HepG2 (cell line): ENCODE results near the gene BARX1. TPM values are rescaled to one million over a fixed set of nuclear protein-coding genes. Genes with fewer than 3 reads are reported as not detected.

Source experiments
- ATAC-seq: fragments of 200-7000 bp; cut with Tn5 transposase; 3 replicates; pipeline ENCODE4 v1.9.1; 2020; ENCODE audit warnings: mild to moderate bottlenecking, moderate library complexity
- BruUV-seq: library from RNA; stranded (reverse); fragments of 400-500 nt; replicated peaks from 2 replicates; lab custom pipeline; 2021; lab: Mats Ljungman, UMichigan
- CTCF ChIA-PET: fragments of 300-600 bp; formaldehyde crosslinking; extraction: SDS; loops from one replicate; lab custom pipeline; 2021; ENCODE audit warnings: low total read pairs, inconsistent platforms, low intra/inter-chr PET ratio; lab: Yijun Ruan, JAX
- POLR2A ChIA-PET: fragments of 350-600 bp; sonication (Branson Sonifier 250); formaldehyde crosslinking; loops from one replicate; lab custom pipeline; 2020; ENCODE audit warnings: antibody characterized with exemption, inconsistent platforms; lab: Yijun Ruan, JAX
- DNase-seq: peaks from one replicate; pipeline ENCODE4 v3.0.0-alpha.2; 2015; ENCODE audit warnings: low spot score
- FAIRE-seq: peaks from 3 replicates; lab custom pipeline; 2011; peaks lifted over from hg19 to GRCh38; lab: Jason Lieb, UNC
- H2AFZ ChIP-seq: one replicate; pipeline ENCODE4 v1.6.1; 2011; ENCODE audit warnings: low read length, inconsistent platforms
- H3K27ac ChIP-seq: fragments of 300-600 bp; 3 replicates; pipeline ENCODE4 v1.8.0; 2011; ENCODE audit warnings: mixed run types, mild to moderate bottlenecking, mixed read lengths, low read length, inconsistent platforms; ENCODE audit not compliant: insufficient read depth; ENCODE audit errors: extremely low read length
- H3K27me3 ChIP-seq, 2 experiments: fragments of 200-600 bp in 1 of 2; 2 replicates in 1 of 2; 3 replicates in 1 of 2; pipeline versions ENCODE4 v1.6.0 to v1.8.0; 2011; ENCODE audit warnings: low read length in 2 of 2, mild to moderate bottlenecking in 2 of 2, moderate library complexity in 2 of 2, inconsistent platforms in 1 of 2; ENCODE audit not compliant: insufficient read depth in 2 of 2, control insufficient read depth in 1 of 2
- H3K36me3 ChIP-seq, 2 experiments: fragments of 200-600 bp in 1 of 2; replicated peaks in 1 of 2; 2 replicates in 1 of 2; 3 replicates in 1 of 2; pipeline versions ENCODE4 v1.5.1 to v1.8.0; 2011; ENCODE audit warnings: low read length in 2 of 2, inconsistent platforms in 1 of 2; ENCODE audit not compliant: insufficient read depth in 2 of 2, control insufficient read depth in 1 of 2
- H3K4me1 ChIP-seq: 2 replicates; pipeline ENCODE4 v1.5.1; 2012; ENCODE audit warnings: low read length, inconsistent platforms; ENCODE audit not compliant: insufficient read depth
- H3K4me2 ChIP-seq: 2 replicates; pipeline ENCODE4 v1.6.0; 2011; ENCODE audit warnings: low read depth, low read length, inconsistent platforms
- H3K4me3 ChIP-seq, 3 experiments: fragments of 200-600 bp in 1 of 3; sonication (generic), shearing (Covaris generic) in 1 of 3; replicated peaks in 1 of 3; 2 replicates each; pipeline ENCODE4 v1.5.1; 2011 to 2016; ENCODE audit warnings: low read length in 3 of 3, inconsistent platforms in 2 of 3, low read depth in 2 of 3, mild to moderate bottlenecking in 2 of 3, control low read depth in 1 of 3, mixed read lengths in 1 of 3; ENCODE audit not compliant: insufficient read depth in 1 of 3
- H3K79me2 ChIP-seq: one replicate; pipeline ENCODE4 v1.6.1; 2011; ENCODE audit warnings: low read length, inconsistent platforms; ENCODE audit not compliant: insufficient read depth
- H3K9ac ChIP-seq: 2 replicates; pipeline ENCODE4 v1.6.0; 2011; ENCODE audit warnings: mild to moderate bottlenecking, low read depth, low read length, inconsistent platforms; ENCODE audit not compliant: insufficient read depth
- H3K9me3 ChIP-seq: 2 replicates; pipeline ENCODE4 v1.5.1; 2012; ENCODE audit warnings: mild to moderate bottlenecking, low read length
- H4K20me1 ChIP-seq: 2 replicates; pipeline ENCODE4 v1.6.0; 2011; ENCODE audit warnings: inconsistent platforms, mild to moderate bottlenecking, low read length, moderate library complexity; ENCODE audit not compliant: insufficient read depth
- BRF2 ChIP-seq: sonication (generic); formaldehyde crosslinking; IDR thresholded peaks from 2 replicates; pipeline ENCODE4 v1.8.1; 2022; ENCODE audit warnings: mild to moderate bottlenecking, missing genetic modification reagents
- CC2D1A ChIP-seq: sonication (generic); formaldehyde crosslinking; IDR thresholded peaks from 2 replicates; pipeline ENCODE4 v1.8.1; 2023; ENCODE audit warnings: mild to moderate bottlenecking, missing genetic modification reagents
- GATAD2A ChIP-seq: IDR thresholded peaks from 2 replicates; pipeline ENCODE4 v1.6.1; 2016
- SSRP1 ChIP-seq: IDR thresholded peaks from 2 replicates; pipeline ENCODE4 v1.6.1; 2016; ENCODE audit warnings: control low read depth
- SUZ12 ChIP-seq: fragments of 150-350 bp; IDR thresholded peaks from 2 replicates; pipeline ENCODE4 v1.6.1; 2014; ENCODE audit warnings: low read depth, low read length
- ZBTB37 ChIP-seq: sonication (generic); formaldehyde crosslinking; IDR thresholded peaks from 2 replicates; pipeline ENCODE4 v1.4.0; 2020; ENCODE audit warnings: mild to moderate bottlenecking, missing genetic modification reagents
- ZMYM4 ChIP-seq: sonication (generic); formaldehyde crosslinking; IDR thresholded peaks from 2 replicates; pipeline ENCODE4 v1.8.1; 2023; ENCODE audit warnings: mild to moderate bottlenecking, missing genetic modification reagents
- ZNF614 ChIP-seq: IDR thresholded peaks from 2 replicates; pipeline ENCODE4 v1.6.1; 2018; ENCODE audit warnings: missing biosample characterization, missing genetic modification reagents, inconsistent platforms, borderline replicate concordance
- WGBS: methylation state at CpG from one replicate; pipeline ENCODE4 v1.1.6; 2017; ENCODE audit warnings: low lambda C conversion rate; 5-methylcytosine and 5-hydroxymethylcytosine counted together
- in situ Hi-C: cut with HindIII; loops from 2 replicates; pipeline ENCODE4 v1.10.0; 2017; ENCODE audit warnings: low pct_unique_long_range_greater_than_20kb; ENCODE audit not compliant: extremely low pct_ligation_motif_present
- intact Hi-C: fragments of 100-400 bp; cut with micrococcal nuclease; formaldehyde crosslinking; loops from one replicate; pipeline ENCODE4 v1.10.0; 2022; ENCODE audit not compliant: unreplicated experiment
- polyA plus RNA-seq, 8 experiments: library from polyadenylated mRNA; depleted of rRNA in 3 of 8; stranded (reverse) in 7 of 8; unstranded in 1 of 8; fragments of >200 nt; fragmentation: Illumina TruSeq in 4 of 8; extraction: Trizol in 4 of 8; gene quantifications; 2 replicates each; pipeline versions ENCODE4 v1.2.1 to v1.2.3, GENCODE V29; 2011 to 2016; ENCODE audit warnings: low read depth in 4 of 8, missing spikeins in 1 of 8, mixed read lengths in 1 of 8; ENCODE audit not compliant: insufficient read depth in 1 of 8
- total RNA-seq, 5 experiments: library from RNA; depleted of rRNA; stranded (reverse); fragments of >200 nt; fragmentation: Illumina TruSeq; extraction: Trizol; gene quantifications; 2 replicates each; pipeline ENCODE4 v1.2.3, GENCODE V29; 2016; ENCODE audit warnings: low read depth in 1 of 5

BARX1 gene
- total and polyA plus RNA-seq, 2 of the 13 experiments (the other 11 are each of a cell fraction or from before 2014, with no cell fraction given), result not detected

DNA sequence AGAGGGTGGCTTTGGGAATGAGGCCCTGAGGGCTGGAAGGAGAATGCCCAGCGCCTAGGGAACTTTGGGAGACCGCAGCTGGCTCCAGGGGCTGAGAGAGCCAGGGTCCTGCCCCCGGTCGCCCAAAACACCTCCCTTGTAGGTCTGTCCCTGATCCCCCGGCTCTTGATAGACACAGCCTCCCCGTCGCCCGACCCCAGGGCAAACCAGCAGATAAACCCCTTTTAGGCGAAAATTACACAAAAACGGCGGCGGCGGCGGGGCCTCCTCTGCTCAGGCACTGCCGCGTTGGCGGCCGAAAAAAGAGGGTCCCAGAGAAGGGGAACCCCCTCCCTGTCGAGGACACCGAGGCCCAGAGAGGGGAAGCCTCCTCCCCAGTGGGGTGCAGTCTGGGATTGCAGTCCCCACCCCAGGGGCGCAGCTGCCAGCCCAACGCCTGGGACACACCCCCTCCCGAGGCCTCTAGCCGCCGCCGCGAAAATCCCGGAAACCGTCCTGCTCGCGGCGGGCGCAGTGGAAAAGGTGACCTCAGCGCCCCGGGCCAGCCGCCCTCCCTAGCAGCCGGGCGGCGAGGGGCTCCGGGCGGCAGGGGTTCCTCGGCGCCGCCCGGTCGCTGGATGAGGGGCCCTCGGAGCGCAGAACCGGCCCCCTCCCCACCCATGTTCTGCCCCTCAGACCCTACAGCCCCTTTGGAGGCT is 3.1 kb upstream of the BARX1 start:
- H3K79me2 ChIP-seq, result no peaks in the 10 kb centered on the region
- intact Hi-C loops (no loop called here), in situ Hi-C loops (no loop called here)
- H3K9me3 ChIP-seq, result no peaks in the 10 kb centered on the region
- no peak overlapping the region for H3K27ac ChIP-seq
- peaks cover 24 to 73% of the 10 kb centered on the region in 2 experiments for H3K27me3 ChIP-seq
- H3K9ac ChIP-seq, result no peak overlapping the region
- H3K4me2 ChIP-seq, result peak overlapping the region; percentile 56; the same call in 1 of the 2 replicates
- no peaks in the 10 kb centered on the region for H3K4me1 ChIP-seq
- peak overlapping the region in 1 of 3 experiments; percentile 7; a peak in 1 of 6 replicates for H3K4me3 ChIP-seq
- DNase-seq (no peak), ATAC-seq (0 out of 3 replicates have a peak, but pooled peaks have one; percentile 11), FAIRE-seq (no peak)
- BruUV-seq, result no TSS peak
- no peaks in the 10 kb centered on the region for H3K36me3 ChIP-seq
- no peak overlapping the region for H2AFZ ChIP-seq
- POLR2A ChIA-PET, result no interaction called here
- CTCF ChIA-PET, result no interaction called here
- H4K20me1 ChIP-seq, result no peaks in the 10 kb centered on the region
- TF ChIP-seq GATAD2A (CRISPR knock-in tag), result no peak
- TF ChIP-seq SUZ12, result no peak
- TF ChIP-seq BRF2 (CRISPR knock-in tag), result no peak
- no peak for TF ChIP-seq ZMYM4 (CRISPR knock-in tag)
- TF ChIP-seq SSRP1 (CRISPR knock-in tag), result no peak
- no peak for TF ChIP-seq CC2D1A (CRISPR knock-in tag)
- TF ChIP-seq ZBTB37 (CRISPR knock-in tag), result no peak
- no peak for TF ChIP-seq ZNF614 (CRISPR knock-in tag)
- WGBS, result 32% methylated on average over 12 of the region's 49 CpGs
